ENCODE measurements around the gene FAM47E.

GRCh38 chr4:76266627-76267026 lies 15.1 kb downstream of the FAM47E start:
- no peak for TF ChIP-seq EZH2phosphoT487 (IDR thresholded peaks at IDR 0.05)
- TF ChIP-seq, protein P1, sequence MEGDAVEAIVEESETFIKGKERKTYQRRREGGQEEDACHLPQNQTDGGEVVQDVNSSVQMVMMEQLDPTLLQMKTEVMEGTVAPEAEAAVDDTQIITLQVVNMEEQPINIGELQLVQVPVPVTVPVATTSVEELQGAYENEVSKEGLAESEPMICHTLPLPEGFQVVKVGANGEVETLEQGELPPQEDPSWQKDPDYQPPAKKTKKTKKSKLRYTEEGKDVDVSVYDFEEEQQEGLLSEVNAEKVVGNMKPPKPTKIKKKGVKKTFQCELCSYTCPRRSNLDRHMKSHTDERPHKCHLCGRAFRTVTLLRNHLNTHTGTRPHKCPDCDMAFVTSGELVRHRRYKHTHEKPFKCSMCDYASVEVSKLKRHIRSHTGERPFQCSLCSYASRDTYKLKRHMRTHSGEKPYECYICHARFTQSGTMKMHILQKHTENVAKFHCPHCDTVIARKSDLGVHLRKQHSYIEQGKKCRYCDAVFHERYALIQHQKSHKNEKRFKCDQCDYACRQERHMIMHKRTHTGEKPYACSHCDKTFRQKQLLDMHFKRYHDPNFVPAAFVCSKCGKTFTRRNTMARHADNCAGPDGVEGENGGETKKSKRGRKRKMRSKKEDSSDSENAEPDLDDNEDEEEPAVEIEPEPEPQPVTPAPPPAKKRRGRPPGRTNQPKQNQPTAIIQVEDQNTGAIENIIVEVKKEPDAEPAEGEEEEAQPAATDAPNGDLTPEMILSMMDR (IDR thresholded peaks at IDR 0.05): no peak
